HG03460 (cell line): ENCODE results near the gene ZNF92.
"Not testable (repeated sequence)": the region's sequence is repeated elsewhere in the genome, so short reads cannot be mapped to it uniquely, and the experiment has no call there.

ENCODE experiments used
- ATAC-seq: cut with Tn5 transposase; IDR thresholded peaks from one replicate; pipeline ENCODE4 v1.9.1; 2021; ENCODE audit not compliant: unreplicated experiment

The ZNF92 gene

DNA sequence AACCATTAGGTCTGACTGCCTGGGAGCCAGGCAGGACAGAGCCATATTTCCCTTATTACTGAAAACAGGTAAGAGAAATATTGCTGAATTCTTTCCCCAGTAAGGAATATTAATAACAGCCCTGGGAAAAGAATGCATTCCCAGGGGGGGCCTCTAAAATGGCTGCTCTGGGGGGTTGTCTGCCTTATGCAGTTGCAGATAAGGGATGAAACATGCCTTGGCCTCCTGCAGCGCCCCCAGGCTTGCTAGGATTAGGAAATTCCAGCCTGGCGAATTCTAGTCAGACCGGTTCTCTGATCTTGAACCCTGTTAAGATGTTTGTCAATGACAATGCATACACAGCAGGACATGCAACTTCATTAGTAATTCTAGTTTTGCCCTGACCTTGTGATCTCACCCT lies 49.6 kb downstream of the ZNF92 start:
- ATAC-seq: not testable (repeated sequence)

DNA sequence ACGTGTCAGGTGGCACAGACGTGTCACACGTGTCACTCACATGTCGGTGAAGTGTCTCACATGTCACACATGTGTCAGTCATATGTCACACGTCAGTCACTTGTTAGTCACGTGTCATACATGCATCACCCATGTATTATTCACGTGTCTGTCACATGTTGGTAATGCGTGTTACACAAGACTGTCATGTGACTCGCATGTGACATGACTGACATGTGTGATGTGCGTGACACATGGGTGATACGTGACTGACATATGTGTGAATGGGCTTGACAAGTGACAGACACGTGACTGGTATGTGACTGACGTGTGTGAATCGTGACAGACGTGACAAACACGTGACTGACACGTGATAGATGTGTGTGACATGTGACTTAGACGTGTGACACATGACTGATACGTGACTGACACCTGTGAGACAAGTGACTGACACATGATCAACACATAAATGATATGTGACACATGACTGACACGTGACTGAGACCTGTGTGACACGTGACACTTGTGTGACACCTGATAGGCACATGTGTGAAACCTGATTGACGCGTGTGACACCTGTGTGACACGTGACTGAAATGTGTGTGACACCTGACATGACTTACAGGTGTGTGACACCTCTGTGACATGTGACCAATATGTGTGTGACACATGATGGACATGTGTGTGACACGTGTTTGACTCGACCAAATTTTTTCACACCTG lies 56.1 kb downstream of the ZNF92 start:
- no peak for ATAC-seq

DNA sequence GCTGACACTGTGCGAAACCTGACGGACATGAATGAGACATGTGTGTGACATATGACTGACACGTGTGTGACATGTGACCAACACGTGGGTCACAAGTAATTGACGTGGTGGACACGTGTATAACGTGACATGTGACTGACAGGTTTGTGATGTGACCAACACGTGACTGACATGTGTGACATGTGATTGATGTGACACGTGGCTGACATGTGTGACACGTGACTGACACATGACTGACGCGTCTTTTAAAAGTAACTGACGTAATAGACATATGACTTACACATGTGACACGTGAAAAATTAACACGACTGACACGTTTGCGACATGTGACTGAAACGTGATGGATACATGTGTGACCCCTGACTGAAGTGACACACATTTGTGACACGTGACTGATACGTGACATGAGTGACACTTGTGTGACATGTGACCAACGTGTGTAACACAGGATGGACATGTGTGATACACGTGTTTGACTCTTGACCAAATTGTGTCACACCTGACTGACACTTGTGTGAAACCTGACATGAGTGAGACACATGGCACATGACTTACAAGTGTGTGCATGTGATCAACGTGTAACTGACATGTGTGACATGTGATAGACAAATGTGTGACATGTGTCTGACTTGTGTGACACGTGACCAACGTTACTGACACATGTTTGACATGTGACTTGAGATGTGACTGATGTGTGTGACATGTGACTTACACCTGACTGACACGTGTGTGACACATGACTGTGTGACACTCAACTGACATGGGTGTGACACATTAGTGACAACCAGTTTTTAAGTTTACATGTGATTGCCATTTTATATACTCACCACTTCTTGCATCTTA lies 56.9 kb downstream of the ZNF92 start:
- no peak for ATAC-seq

DNA sequence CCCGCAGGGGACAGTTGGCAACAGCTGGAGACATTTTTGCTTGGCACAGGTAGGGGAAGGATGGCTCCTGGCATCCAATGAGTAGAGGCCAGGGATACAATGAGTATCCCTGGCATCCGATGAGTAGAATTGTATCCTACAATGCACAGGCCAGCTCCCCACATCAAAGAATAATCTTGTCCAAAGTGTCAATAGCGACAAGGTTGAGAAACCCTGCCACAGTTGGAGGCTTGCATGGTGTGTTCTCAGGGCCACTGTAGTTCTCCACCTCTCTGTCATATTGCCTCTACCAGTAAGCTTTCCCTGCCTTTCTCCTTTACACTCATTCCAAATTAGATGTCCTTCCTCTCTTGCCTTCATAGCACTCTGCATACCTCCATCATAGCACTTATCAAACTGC lies 60.7 kb downstream of the ZNF92 start:
- no peak for ATAC-seq

DNA sequence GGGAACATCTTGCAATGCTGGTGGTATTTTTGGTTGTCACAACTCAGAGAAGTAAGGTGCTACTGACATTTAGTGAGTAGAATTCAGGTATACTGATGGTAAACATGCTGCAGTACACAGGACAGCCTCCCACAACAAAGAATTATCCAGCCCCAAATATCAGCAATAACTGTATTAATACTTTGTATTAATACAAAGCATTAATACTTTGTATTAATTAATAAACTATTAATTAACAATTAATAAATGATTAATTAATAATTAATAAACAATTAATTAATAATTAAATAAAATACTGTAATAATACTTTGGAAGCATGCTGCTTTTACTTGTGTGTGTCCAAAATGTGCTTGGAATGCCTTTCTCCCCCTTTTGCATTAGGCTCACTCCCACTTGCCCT lies 62.5 kb downstream of the ZNF92 start:
- no peak for ATAC-seq

DNA sequence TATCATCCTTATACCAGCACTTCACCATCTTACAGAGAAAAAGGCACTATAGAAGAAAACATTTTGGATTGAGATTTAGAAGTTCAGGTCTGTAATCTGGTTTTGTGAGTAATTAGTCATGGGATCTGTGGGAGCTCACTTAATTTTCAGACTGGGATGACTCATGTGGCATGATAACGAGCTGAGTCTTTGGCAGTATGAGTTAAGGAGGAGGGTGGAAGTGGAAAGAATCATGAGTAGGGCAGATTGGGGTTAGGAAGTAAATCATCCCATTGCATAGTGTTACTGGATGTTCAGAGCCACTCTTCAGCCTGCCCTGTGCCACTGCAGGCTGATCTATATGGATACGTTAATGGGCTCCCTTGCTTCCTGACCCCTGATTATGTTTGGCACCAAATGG lies 64.9 kb downstream of the ZNF92 start:
- no peak for ATAC-seq

DNA sequence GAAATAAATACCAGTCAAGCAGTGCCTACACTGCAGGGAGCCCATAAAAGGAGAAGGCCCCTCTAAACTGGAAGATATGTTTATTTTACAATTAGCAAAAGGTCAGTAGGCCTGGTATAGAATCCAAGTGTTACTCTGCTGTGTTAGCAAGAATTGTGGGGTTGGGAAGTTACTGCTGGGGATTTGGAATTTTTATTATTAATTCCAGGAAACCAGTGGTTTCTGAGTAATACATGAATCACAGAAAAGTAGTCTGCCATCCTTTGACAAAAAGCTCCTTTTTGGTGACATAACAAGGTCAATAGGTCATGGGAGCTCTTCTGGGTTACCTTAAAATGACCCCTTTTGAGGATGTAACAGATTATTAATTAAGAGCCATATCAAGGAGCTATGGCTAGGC lies 67.4 kb downstream of the ZNF92 start:
- no peak for ATAC-seq

DNA sequence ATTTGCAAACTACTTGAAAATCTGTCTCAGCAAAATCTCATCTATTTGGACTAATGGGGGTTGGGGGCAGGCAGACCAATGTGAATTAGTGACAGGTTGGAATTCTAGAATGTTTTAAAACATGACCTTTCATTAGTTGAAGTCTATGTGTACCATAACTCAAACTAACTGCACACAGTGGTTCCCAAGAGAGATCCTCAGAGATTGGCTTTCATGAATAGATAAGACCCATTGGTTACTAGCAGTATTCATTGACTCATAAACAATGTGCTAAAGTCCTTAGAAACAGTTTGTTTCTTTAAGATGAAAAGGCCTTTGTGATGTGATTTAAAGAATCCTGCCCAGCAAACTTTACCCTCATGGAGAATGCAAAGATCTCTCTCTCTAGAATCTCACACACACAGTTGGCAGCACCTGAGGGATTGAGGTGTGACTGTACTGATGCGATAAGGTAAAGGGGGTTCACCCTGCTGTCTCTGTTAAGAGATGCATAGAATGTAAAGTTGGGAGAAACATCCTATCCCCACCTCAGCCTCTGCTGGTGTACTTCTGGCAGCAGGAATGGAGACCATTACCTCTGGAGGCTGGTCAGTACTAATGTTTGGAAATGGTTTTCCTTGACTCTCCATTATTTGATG lies 70.7 kb downstream of the ZNF92 start:
- no peak for ATAC-seq

DNA sequence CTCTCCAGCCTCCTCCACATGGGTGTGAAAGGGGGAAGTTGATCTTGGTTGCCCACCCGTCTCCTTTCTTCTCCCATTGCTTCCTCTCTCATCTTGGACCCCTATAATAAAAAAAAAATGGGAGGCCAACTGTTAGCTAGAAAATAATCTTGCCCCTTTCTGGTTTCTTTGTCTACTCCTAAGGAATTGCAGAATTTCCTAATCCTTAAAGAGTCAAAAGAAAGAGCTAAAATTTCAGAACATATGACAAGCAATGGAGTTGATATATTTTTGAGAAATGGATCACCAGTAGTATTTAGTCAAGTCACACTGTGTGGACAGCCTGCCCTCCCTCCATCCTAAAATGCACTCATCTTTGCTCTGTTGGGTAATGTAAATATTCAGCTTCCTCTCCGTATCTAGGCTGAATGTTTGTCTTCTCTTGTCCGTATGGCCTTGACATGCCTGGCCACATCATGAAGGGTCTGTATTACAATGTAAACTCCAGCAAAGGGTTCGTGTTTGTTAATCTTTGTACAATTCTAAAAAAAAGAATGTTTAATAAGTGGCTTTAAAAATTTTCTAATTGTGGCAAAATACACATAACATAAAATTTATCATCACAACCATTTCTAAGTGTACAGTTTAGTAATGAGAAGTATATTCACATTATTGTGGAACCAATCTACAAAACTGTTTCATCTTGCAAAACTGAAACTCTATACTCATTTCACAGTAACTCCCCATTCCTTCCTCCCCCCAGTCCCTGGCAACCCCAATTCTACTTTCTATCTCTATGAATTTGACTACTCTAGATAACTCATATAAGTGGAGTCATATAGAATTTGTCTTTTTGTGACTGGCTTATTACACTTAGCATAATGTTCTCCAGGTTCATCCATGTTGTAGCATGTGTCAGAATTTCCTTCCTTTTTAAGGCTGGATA lies 71.5 kb downstream of the ZNF92 start:
- ATAC-seq: no peak

DNA sequence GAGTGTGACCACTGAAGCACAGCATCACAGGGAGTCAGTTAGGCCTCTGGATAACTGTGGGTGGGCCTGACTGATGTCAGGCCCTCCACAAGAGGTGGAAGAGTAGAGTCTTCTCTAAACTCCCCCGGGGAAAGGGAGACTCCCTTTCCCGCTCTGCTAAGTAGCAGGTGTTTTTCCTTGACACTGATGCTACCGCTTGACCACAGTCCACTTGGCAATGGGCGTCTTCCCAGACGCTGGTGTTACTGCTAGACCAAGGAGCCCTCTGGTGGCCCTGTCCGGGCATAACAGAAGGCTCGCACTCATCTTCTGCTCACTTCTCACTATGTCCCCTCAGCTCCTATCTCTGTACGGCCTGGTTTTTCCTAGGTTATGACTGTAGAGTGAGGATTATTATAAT lies 73.4 kb downstream of the ZNF92 start:
- not testable (repeated sequence) for ATAC-seq

DNA sequence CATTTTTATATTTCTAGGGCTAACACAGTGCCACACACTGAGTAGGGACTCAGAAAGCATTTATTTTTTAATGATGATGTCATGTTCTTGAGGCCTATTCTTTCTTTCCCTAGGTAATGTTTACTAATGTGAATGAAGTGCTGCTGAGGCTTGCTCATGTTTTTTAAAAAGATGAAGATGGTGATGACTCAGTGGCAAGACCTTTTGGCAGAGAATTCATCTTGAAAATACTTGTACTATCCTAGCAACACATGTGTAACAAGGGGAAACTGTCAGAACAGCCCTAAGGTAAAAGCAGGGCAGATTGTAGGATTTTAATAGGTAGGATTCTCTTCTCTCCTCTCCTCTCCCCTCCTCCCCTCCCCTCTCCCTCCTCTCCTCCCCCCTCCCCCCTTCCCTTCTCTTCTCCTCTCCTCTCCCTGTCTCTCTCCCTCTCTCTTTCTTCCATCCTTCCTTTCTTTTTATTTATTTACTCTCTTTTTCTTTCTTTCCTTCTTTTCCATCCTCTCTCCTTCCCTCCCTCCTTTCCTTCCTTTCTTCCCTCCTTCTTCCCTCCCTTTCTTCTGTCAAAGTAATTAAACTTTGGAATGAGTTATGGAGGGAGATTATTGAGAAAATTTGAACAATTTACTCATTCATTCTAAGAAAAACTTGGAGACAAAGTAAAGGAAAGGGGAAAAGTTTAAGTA lies 75.3 kb downstream of the ZNF92 start:
- ATAC-seq: no peak

DNA sequence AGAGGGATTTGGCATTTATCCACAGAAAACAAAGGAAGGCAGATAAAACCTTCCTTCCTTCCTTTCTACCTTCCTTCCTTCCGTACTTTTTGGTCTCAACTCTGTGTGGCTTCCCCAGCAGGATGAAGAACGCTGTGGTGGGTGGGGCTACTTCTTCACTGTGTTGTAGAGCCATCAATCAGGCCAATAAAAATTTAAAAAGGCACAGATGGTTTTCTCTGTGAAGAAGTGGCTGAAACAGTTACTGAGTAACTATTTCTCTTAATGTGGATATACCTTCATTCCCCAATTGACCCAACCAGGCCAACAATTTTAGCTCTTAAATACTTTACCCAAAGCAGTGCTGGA lies 75.8 kb downstream of the ZNF92 start:
- ATAC-seq: no peak
